Nephron progenitor cell (in vitro differentiated cells): ENCODE measurements around the gene JAK1.
A peak's percentile ranks its signal among the peaks of the same experiment; 100 is the strongest.
"Not testable (repeated sequence)": the region's sequence is repeated elsewhere in the genome, so short reads cannot be mapped to it uniquely, and the experiment has no call there.

Experiments
- DNase-seq: peaks from one replicate; pipeline ENCODE4 v3.0.0; 2021
- H3K27ac Mint-ChIP-seq: 2 replicates; pipeline ENCODE4 v1.8.0; 2021; ENCODE audit warnings: mild to moderate bottlenecking, moderate library complexity, mixed read lengths
- H3K27me3 Mint-ChIP-seq: 2 replicates; pipeline ENCODE4 v1.8.0; 2021; ENCODE audit warnings: mild to moderate bottlenecking, low read depth, mixed read lengths; ENCODE audit not compliant: poor library complexity
- H3K36me3 Mint-ChIP-seq: 2 replicates; pipeline ENCODE4 v1.8.0; 2021; ENCODE audit warnings: low read depth, mixed read lengths
- H3K4me1 Mint-ChIP-seq: 2 replicates; pipeline ENCODE4 v1.8.0; 2021; ENCODE audit warnings: mixed read lengths
- H3K4me3 Mint-ChIP-seq: 2 replicates; pipeline ENCODE4 v1.8.0; 2021; ENCODE audit warnings: mild to moderate bottlenecking, moderate library complexity, mixed read lengths
- H3K9me3 Mint-ChIP-seq: 2 replicates; pipeline ENCODE4 v1.8.0; 2021; ENCODE audit warnings: mild to moderate bottlenecking, moderate library complexity, mixed read lengths
- CTCF ChIP-seq: fragments of 200-600 bp; sonication (generic); IDR thresholded peaks from 2 replicates; pipeline ENCODE4 v1.5.0; 2021; ENCODE audit warnings: antibody characterized with exemption

JAK1 gene

GRCh38 chr1:64920941-64921589, 45.3 kb downstream of the JAK1 start:
- Mint-ChIP-seq H3K27ac (no peak overlapping the region), H3K4me3 (no peak overlapping the region), H3K9me3 (no peaks in the 10 kb centered on the region), H3K36me3 (no peaks in the 10 kb centered on the region), H3K27me3 (peaks cover 6% of the 10 kb centered on the region), H3K4me1 (peaks cover under 1% of the 10 kb centered on the region)
- DNase-seq, result no peak
- TF ChIP-seq CTCF, result no peak

DNA sequence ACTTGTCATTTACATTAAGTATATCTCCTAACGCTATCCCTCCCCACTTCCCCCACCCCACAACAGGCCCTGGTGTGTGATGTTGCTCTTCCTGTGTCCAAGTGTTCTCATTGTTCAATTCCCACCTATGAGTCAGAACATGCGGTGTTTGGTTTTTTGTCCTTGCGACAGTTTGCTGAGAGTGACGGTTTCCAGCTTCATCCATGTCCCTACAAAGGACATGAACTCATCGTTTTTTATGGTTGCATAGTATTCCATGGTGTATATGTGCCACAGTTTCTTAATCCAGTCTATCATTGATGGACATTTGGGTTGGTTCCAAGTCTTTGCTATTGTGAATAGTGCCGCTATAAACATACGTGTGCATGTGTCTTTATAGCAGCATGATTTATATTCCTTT, 47.2 kb downstream of the JAK1 start:
- not testable (repeated sequence) for H3K27me3 Mint-ChIP-seq, H3K9me3 Mint-ChIP-seq, H3K4me3 Mint-ChIP-seq, H3K4me1 Mint-ChIP-seq, DNase-seq, H3K36me3 Mint-ChIP-seq
- peak overlapping the region; percentile 70 for H3K27ac Mint-ChIP-seq

GRCh38 chr1:64917907-64918306, 48.4 kb downstream of the JAK1 start:
- no peak overlapping the region for H3K27ac Mint-ChIP-seq
- H3K4me3 Mint-ChIP-seq, result no peak overlapping the region
- H3K27me3 Mint-ChIP-seq, result peaks cover 13% of the 10 kb centered on the region
- peaks cover 4% of the 10 kb centered on the region for H3K4me1 Mint-ChIP-seq
- no peaks in the 10 kb centered on the region for H3K36me3 Mint-ChIP-seq
- TF ChIP-seq CTCF, result no peak
- no peaks in the 10 kb centered on the region for H3K9me3 Mint-ChIP-seq
- no peak for DNase-seq

GRCh38 chr1:64917328-64917861, 49.0 kb downstream of the JAK1 start:
- peaks cover 13% of the 10 kb centered on the region for H3K27me3 Mint-ChIP-seq
- no peaks in the 10 kb centered on the region for H3K36me3 Mint-ChIP-seq
- TF ChIP-seq CTCF, result no peak
- no peak overlapping the region for H3K4me3 Mint-ChIP-seq
- DNase-seq, result no peak
- no peaks in the 10 kb centered on the region for H3K9me3 Mint-ChIP-seq
- H3K27ac Mint-ChIP-seq, result no peak overlapping the region
- peaks cover 4% of the 10 kb centered on the region for H3K4me1 Mint-ChIP-seq

DNA sequence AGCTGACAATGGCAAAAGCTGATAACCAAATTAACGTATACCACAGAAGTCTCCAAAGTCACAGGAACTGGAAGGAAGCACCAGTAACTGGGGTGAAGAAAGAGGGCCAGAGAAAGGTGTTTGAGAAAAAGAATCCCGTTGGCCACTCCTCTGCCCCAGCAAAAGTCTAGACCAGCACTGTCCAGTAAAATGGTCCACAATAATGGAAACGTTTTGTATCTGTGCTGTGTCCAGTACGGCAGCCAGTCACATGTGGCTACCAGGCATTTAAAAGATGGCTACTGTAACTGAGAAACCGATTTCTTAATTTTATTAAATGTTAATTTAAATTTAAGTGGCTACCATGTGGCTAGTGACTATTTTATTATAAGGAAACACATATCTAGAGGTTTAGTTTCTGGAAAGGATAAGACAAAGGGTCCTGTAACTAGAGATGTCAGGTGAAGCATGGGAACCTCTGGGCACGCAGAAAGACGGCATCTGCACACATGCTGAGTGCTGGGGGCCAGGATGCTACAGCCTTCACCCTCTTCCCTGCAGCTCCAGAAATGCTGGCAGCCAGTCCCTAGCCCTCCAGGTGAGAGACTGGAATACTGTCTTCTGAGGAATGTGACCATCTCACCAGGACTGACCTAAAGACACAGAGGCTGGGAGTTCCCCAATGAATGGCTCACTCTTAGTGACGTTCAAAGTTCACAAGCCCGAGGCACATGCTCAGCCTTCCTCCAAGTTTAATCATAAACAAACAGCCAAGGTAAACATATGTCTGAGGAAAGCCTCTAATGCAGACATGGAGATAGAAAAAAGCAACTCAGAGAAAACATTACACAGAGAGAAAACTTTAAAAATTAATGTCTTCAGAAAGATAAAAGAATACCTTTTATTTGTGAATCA, 50.7 kb downstream of the JAK1 start:
- H3K4me3 Mint-ChIP-seq, result no peak overlapping the region
- no peak for DNase-seq
- H3K36me3 Mint-ChIP-seq, result no peaks in the 10 kb centered on the region
- H3K27me3 Mint-ChIP-seq, result peaks cover 13% of the 10 kb centered on the region
- no peak overlapping the region for H3K27ac Mint-ChIP-seq
- no peak for TF ChIP-seq CTCF
- no peaks in the 10 kb centered on the region for H3K9me3 Mint-ChIP-seq
- peaks cover 4% of the 10 kb centered on the region for H3K4me1 Mint-ChIP-seq

DNA sequence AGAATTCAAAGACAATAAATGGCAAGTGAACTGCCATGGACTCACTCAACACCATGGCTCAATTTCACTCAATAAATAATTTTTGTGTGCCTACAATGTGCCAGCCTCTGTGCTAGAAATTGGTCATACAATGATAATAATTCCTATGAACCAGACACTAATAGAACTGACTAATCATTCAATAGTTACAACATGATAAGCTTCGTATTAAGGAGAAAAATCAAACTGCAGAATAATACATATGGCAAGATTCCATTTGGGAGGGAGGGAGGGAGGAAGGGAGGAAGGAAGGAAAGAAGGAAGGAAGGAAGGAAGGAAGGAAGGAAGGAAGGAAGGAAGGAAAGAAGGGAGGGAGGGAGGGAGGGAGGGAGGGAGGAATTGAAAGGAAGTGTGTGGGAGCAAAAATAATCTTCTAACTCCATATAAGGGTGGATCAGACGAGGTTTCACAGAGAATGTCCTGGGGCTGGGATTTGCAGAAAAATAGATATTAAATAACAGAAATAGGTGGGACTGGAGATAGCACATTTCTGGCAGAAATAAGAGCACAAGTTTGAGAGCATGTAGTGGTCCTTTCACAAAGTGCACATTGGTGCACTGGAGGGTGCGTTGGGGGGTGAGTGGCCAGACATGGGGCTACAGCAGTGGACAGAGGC, 52.9 kb downstream of the JAK1 start:
- TF ChIP-seq CTCF, result no peak
- Mint-ChIP-seq H3K4me1 (peaks cover 4% of the 10 kb centered on the region), H3K27ac (no peak overlapping the region), H3K36me3 (no peaks in the 10 kb centered on the region), H3K27me3 (peaks cover 17% of the 10 kb centered on the region), H3K9me3 (no peaks in the 10 kb centered on the region), H3K4me3 (no peak overlapping the region)
- DNase-seq, result no peak
